ENCODE measurements around the gene ITGB8.

ITGB8 gene

DNA sequence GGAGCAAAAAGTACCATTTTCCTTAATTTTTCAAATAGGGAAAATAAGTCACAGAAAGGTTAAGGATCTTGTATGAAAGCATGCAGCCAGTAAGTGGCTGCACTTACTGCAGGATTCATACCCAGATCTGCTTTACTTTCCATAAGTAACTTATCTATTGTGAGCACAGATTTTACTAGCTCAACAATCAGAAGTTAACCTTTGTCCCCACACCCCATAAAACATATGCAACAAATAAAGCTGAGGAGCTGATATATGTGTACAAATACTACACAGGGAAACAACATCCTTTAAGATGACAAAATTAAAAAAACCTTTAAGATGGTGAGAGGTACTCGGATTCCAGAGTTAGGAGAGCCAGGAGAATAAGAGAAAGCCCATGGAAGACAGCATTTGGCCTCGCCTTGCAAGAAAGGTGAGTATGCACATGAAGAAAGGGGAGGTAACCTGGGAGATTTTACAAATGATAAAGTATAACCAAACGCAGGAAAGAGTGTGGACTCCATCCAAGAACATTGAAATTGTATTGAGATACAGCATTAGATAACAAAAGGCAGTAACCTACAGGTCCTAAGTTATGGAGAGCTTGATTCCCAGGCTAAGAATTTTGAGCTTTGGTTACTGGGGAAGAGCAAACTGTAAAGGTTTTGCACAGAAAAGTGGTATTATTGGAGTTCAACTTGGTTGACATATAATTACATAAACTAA lies 87.1 kb downstream of the ITGB8 start:
- Mint-ChIP-seq H3K27ac (no peak overlapping the region), H3K4me1 (no peaks in the 10 kb centered on the region), H3K36me3 (ENCODE audit: low read depth) (peaks cover 8% of the 10 kb centered on the region), H3K27me3 (ENCODE audit: low read depth) (no peaks in the 10 kb centered on the region), H3K4me3 (no peak overlapping the region), H3K9me3 (no peaks in the 10 kb centered on the region)
- no peak for TF ChIP-seq CTCF (IDR thresholded peaks at IDR 0.05; ENCODE audit: unreplicated experiment in 3 of 3)

DNA sequence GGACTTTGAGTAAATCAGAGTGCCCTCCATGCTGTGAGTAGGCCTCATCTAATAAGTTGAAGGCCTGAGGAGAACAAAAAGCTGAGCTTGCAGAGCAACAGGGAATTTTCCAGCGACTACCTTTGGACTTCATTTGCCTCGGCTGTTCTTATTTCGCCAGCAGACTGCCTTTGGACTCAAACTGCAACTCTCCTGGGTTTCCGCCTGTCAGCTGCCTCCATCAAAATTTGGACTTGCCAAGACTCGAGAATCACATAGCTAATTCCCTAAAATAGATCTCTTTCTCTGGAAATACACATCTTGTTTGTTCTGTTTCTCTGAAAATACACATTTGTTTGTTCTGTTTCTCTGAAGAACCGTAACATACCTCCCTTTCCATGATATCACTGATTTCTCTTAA lies 93.8 kb downstream of the ITGB8 start:
- peaks cover 6% of the 10 kb centered on the region for H3K27me3 Mint-ChIP-seq (ENCODE audit: low read depth)
- H3K36me3 Mint-ChIP-seq (ENCODE audit: low read depth): no peaks in the 10 kb centered on the region
- no peaks in the 10 kb centered on the region for H3K9me3 Mint-ChIP-seq
- TF ChIP-seq CTCF (IDR thresholded peaks at IDR 0.05; ENCODE audit: unreplicated experiment in 3 of 3): no peak
- H3K4me3 Mint-ChIP-seq: no peak overlapping the region
- no peaks in the 10 kb centered on the region for H3K4me1 Mint-ChIP-seq
- H3K27ac Mint-ChIP-seq: no peak overlapping the region

DNA sequence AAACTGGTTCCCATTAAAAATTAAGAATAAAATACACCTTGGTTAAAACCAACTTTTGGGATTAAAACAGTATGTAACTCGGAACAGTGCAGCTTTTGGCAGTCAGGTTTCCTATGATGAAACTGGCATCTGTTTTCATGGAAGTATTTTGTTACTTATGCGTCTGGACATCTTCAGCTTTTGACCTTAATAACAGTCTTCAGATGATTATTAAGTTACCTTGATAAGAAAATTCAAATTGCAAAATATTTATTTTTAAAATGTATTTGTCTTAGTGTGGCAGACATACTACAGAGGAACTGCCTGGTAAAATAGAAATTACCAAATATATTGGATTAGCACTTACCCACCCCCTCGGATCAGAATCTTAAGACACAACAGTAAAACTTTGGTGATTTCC lies 100.0 kb downstream of the ITGB8 start:
- Mint-ChIP-seq H3K4me1 (peaks cover 5% of the 10 kb centered on the region), H3K4me3 (no peak overlapping the region), H3K27me3 (ENCODE audit: low read depth) (peaks cover 6% of the 10 kb centered on the region), H3K9me3 (no peaks in the 10 kb centered on the region), H3K36me3 (ENCODE audit: low read depth) (no peaks in the 10 kb centered on the region), H3K27ac (no peak overlapping the region)
- TF ChIP-seq CTCF (IDR thresholded peaks at IDR 0.05; ENCODE audit: unreplicated experiment in 3 of 3): no peak

DNA sequence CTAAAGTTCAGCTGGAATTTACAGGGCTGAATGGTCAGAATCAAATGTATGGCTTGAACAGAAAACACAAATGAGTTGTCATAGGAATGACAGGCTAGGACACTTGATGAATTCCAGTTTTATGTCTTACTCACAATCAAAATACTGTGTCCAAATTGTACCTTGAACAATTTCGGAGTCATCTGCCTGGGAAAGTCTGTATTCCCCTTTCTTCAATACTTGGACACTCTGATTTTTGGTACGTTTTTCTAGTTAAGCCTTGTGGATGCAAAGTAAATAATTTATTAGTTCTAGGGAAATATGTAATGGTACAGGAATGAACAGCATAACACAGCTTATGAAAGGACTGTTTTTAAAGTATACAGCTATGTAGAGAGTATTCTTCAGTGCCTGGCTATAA lies 100.4 kb downstream of the ITGB8 start:
- no peak overlapping the region for H3K4me3 Mint-ChIP-seq
- no peaks in the 10 kb centered on the region for H3K36me3 Mint-ChIP-seq (ENCODE audit: low read depth)
- no peak overlapping the region for H3K27ac Mint-ChIP-seq
- H3K27me3 Mint-ChIP-seq (ENCODE audit: low read depth): peaks cover 4% of the 10 kb centered on the region
- peaks cover 5% of the 10 kb centered on the region for H3K4me1 Mint-ChIP-seq
- TF ChIP-seq CTCF (IDR thresholded peaks at IDR 0.05; ENCODE audit: unreplicated experiment in 3 of 3): no peak
- no peaks in the 10 kb centered on the region for H3K9me3 Mint-ChIP-seq

GRCh38 chr7:20432071-20432470 lies 101.4 kb downstream of the ITGB8 start:
- no peaks in the 10 kb centered on the region for H3K9me3 Mint-ChIP-seq
- no peaks in the 10 kb centered on the region for H3K27me3 Mint-ChIP-seq (ENCODE audit: low read depth)
- H3K4me3 Mint-ChIP-seq: no peak overlapping the region
- H3K4me1 Mint-ChIP-seq: peaks cover 5% of the 10 kb centered on the region
- no peak for TF ChIP-seq CTCF (IDR thresholded peaks at IDR 0.05; ENCODE audit: unreplicated experiment in 3 of 3)
- no peaks in the 10 kb centered on the region for H3K36me3 Mint-ChIP-seq (ENCODE audit: low read depth)
- no peak overlapping the region for H3K27ac Mint-ChIP-seq

DNA sequence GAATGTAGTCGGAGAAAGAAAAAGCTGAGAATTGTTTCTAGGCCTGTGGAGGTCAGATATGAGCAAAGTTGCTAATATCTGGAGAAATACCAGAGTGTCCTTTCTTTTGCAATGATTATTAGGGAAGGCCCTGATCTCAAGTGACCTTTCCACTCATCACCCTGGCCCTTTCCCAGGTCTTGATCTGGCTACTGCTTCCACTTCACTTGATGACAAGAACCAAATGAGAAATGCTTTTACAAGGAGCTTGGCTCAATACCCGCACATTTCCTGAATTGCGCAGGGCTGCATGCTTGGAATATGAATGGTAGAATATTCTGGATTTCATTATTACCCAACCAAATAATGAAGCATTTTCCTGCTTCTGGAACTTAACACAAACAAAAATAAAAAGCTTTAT lies 104.6 kb downstream of the ITGB8 start:
- Mint-ChIP-seq H3K27ac (no peak overlapping the region), H3K9me3 (no peaks in the 10 kb centered on the region), H3K27me3 (ENCODE audit: low read depth) (no peaks in the 10 kb centered on the region), H3K36me3 (ENCODE audit: low read depth) (no peaks in the 10 kb centered on the region), H3K4me3 (no peak overlapping the region), H3K4me1 (peaks cover 5% of the 10 kb centered on the region)
- no peak for TF ChIP-seq CTCF (IDR thresholded peaks at IDR 0.05; ENCODE audit: unreplicated experiment in 3 of 3)
